Keratinocyte (primary cell): ENCODE data around the gene ZC3H10. TPM values are rescaled to one million over a fixed set of nuclear protein-coding genes. Genes with fewer than 3 reads are reported as not detected.

ENCODE experiments used
- DNase-seq: peaks from one replicate; pipeline ENCODE4 v3.0.0-alpha.2; 2011; ENCODE audit warnings: low read depth, missing footprints, low spot score
- FAIRE-seq: peaks from 2 replicates; lab custom pipeline; 2011; peaks lifted over from hg19 to GRCh38; lab: Jason Lieb, UNC
- H2AFZ ChIP-seq: 2 replicates; pipeline ENCODE4 v1.6.0; 2012; ENCODE audit warnings: low read length, control low read depth, inconsistent platforms; ENCODE audit not compliant: control insufficient read depth
- H3K27ac ChIP-seq: 2 replicates; pipeline ENCODE4 v1.5.1; 2011; ENCODE audit warnings: low read length; ENCODE audit not compliant: control insufficient read depth, insufficient read depth
- H3K27me3 ChIP-seq: 3 replicates; pipeline ENCODE4 v1.6.0; 2011; ENCODE audit warnings: low read length; ENCODE audit not compliant: control insufficient read depth, insufficient read depth; ENCODE audit errors: extremely low read depth
- H3K36me3 ChIP-seq, 2 experiments: 2 replicates in 1 of 2; 3 replicates in 1 of 2; pipeline ENCODE4 v1.5.1; 2011; ENCODE audit warnings: low read length in 2 of 2, mild to moderate bottlenecking in 1 of 2; ENCODE audit not compliant: control insufficient read depth in 2 of 2, insufficient read depth in 2 of 2; ENCODE audit errors: extremely low read depth in 1 of 2
- H3K4me1 ChIP-seq: 3 replicates; pipeline ENCODE4 v1.5.1; 2011; ENCODE audit warnings: low read length; ENCODE audit not compliant: control insufficient read depth, insufficient read depth; ENCODE audit errors: extremely low read depth
- H3K4me2 ChIP-seq: 3 replicates; pipeline ENCODE4 v1.6.0; 2011; ENCODE audit warnings: low read depth, low read length; ENCODE audit not compliant: control insufficient read depth, insufficient read depth; ENCODE audit errors: extremely low read depth
- H3K4me3 ChIP-seq, 3 experiments: fragments of 200-600 bp in 1 of 3; sonication (generic) in 1 of 3; 2 replicates in 2 of 3; 3 replicates in 1 of 3; pipeline ENCODE4 v1.5.1; 2011 to 2016; ENCODE audit warnings: low read length in 3 of 3, mild to moderate bottlenecking in 3 of 3, control low read depth in 2 of 3, inconsistent platforms in 1 of 3, low read depth in 1 of 3, mixed read lengths in 1 of 3, mixed run types in 1 of 3, moderate library complexity in 1 of 3; ENCODE audit not compliant: control insufficient read depth in 2 of 3, insufficient read depth in 2 of 3; ENCODE audit errors: extremely low read depth in 1 of 3
- H3K79me2 ChIP-seq: 2 replicates; pipeline ENCODE4 v1.6.0; 2012; ENCODE audit warnings: low read length; ENCODE audit not compliant: control insufficient read depth, insufficient read depth
- H3K9ac ChIP-seq: 3 replicates; pipeline ENCODE4 v1.6.0; 2011; ENCODE audit warnings: low read length; ENCODE audit not compliant: control insufficient read depth, insufficient read depth; ENCODE audit errors: extremely low read depth
- H3K9me1 ChIP-seq: 3 replicates; pipeline ENCODE4 v1.6.0; 2011; ENCODE audit warnings: low read length; ENCODE audit not compliant: control insufficient read depth, insufficient read depth; ENCODE audit errors: extremely low read depth
- H3K9me3 ChIP-seq: 2 replicates; pipeline ENCODE4 v1.5.1; 2012; ENCODE audit warnings: low read depth, low read length; ENCODE audit not compliant: control insufficient read depth
- H4K20me1 ChIP-seq: 3 replicates; pipeline ENCODE4 v1.6.0; 2011; ENCODE audit warnings: low read length; ENCODE audit not compliant: control insufficient read depth, insufficient read depth; ENCODE audit errors: extremely low read depth
- EZH2 ChIP-seq: IDR thresholded peaks from one replicate; pipeline ENCODE4 v1.6.1; 2012; ENCODE audit warnings: inconsistent platforms, mild to moderate bottlenecking, low read length, moderate library complexity
- dilution Hi-C: fragments of 300-500 bp; cut with MboI; formaldehyde crosslinking; loops from one replicate; pipeline ENCODE4 v1.7.0; 2020; ENCODE audit warnings: low sequenced_read_pairs; ENCODE audit not compliant: extremely low pct_ligation_motif_present
- polyA plus RNA-seq, 5 experiments: library from polyadenylated mRNA; depleted of rRNA in 3 of 5; stranded (reverse) in 3 of 5; stranded (forward) in 1 of 5; unstranded in 1 of 5; fragments of >200 nt; gene quantifications; 1 replicate in 1 of 5; 2 replicates in 3 of 5; 3 replicates in 1 of 5; pipeline versions ENCODE4 v1.2.1 to v1.2.3, GENCODE V29; 2011 to 2012; ENCODE audit warnings: missing spikeins in 2 of 5, low read depth in 1 of 5, low replicate concordance in 1 of 5
- TF ChIP-seq, protein P1 (sequence below), 3 experiments: IDR thresholded peaks in 1 of 3; conservative IDR thresholded peaks in 1 of 3; optimal IDR thresholded peaks in 1 of 3; 2 replicates in 2 of 3; 3 replicates in 1 of 3; pipeline versions ENCODE3 to v1.5.1; 2011; ENCODE audit warnings: low read length in 3 of 3, mild to moderate bottlenecking in 3 of 3, moderate library complexity in 2 of 3, control low read depth in 1 of 3, inconsistent platforms in 1 of 3; ENCODE audit not compliant: insufficient read depth in 2 of 3; ENCODE audit errors: extremely low read depth in 1 of 3

ZC3H10 gene
- polyA plus RNA-seq, 1 donor (not counting 4 experiments of a cell fraction or from before 2014, with no cell fraction given) = 0.85 TPM

DNA sequence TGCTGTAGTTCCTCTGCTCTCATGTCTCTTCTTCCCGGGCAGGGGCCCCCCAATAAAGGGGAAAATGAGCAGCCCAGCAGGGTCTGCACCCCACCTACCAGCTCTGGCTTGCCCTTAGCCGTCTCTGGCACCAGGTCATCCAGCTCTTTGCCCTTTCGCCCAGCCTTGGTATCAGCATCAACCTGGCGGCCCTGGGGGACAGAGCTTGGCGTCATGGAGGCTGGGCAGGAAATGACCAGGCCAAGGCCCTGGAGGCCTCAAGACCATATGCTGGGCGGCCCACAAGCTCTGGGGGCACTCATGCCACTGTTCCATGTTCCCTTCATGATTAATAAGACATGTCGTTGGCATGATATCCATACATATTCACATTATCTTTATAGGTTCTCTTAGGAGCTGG lies 54.8 kb downstream of the ZC3H10 start:
- Histone ChIP-seq H4K20me1 (no peaks in the 10 kb centered on the region), H2AFZ (no peak overlapping the region), H3K9me3 (no peaks in the 10 kb centered on the region), H3K9ac (no peak overlapping the region), H3K4me3 (no peak overlapping the region), H3K9me1 (no peaks in the 10 kb centered on the region), H3K27me3 (no peaks in the 10 kb centered on the region), H3K79me2 (no peaks in the 10 kb centered on the region), H3K27ac (no peak overlapping the region), H3K4me2 (no peak overlapping the region), H3K4me1 (no peaks in the 10 kb centered on the region), H3K36me3 (peaks cover 38 to 39% of the 10 kb centered on the region in 2 experiments)
- dilution Hi-C loops = loop anchor here (10.0 kb wide), 1 partner anchor 48 kb away; the partner anchor contains the start of gene ESYT1
- no peak for TF ChIP-seq EZH2
- TF ChIP-seq, protein P1, sequence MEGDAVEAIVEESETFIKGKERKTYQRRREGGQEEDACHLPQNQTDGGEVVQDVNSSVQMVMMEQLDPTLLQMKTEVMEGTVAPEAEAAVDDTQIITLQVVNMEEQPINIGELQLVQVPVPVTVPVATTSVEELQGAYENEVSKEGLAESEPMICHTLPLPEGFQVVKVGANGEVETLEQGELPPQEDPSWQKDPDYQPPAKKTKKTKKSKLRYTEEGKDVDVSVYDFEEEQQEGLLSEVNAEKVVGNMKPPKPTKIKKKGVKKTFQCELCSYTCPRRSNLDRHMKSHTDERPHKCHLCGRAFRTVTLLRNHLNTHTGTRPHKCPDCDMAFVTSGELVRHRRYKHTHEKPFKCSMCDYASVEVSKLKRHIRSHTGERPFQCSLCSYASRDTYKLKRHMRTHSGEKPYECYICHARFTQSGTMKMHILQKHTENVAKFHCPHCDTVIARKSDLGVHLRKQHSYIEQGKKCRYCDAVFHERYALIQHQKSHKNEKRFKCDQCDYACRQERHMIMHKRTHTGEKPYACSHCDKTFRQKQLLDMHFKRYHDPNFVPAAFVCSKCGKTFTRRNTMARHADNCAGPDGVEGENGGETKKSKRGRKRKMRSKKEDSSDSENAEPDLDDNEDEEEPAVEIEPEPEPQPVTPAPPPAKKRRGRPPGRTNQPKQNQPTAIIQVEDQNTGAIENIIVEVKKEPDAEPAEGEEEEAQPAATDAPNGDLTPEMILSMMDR (optimal IDR thresholded peaks at IDR 0.05 in 1 of 3, IDR thresholded peaks at IDR 0.05 in 1 of 3, conservative IDR thresholded peaks at IDR 0.05 in 1 of 3; ENCODE audit: extremely low read depth in 1 of 3, insufficient read depth in 2 of 3, low read length in 3 of 3) = no peak
- FAIRE-seq (no peak), DNase-seq (no peak)

Other genes starting within 250 kb of the ZC3H10 start
- gene PYM1, start 190.4 kb upstream of the ZC3H10 start, polyA plus RNA-seq = 43.6 to 63.4 TPM (median 61.6 TPM) in 3 replicates
- gene DGKA, start 187.1 kb upstream of the ZC3H10 start, polyA plus RNA-seq = 161 to 263 TPM (median 174 TPM) in 3 replicates
- gene PMEL, start 152.2 kb upstream of the ZC3H10 start, polyA plus RNA-seq = 1.3 to 2.1 TPM (median 1.4 TPM) in 3 replicates
- 34.3 to 49.3 TPM (median 47.3 TPM) in 3 replicates for gene CDK2, start 151.4 kb upstream of the ZC3H10 start, polyA plus RNA-seq
- gene RAB5B, start 144.2 kb upstream of the ZC3H10 start, polyA plus RNA-seq = 132 to 162 TPM (median 138 TPM) in 3 replicates
- gene SUOX, start 121.0 kb upstream of the ZC3H10 start, polyA plus RNA-seq = 9.0 to 10.8 TPM (median 9.4 TPM) in 3 replicates
- gene IKZF4, start 97.2 kb upstream of the ZC3H10 start, polyA plus RNA-seq = 0.97 to 1.8 TPM (median 1.1 TPM) in 3 replicates
- gene RPS26, start 76.3 kb upstream of the ZC3H10 start, polyA plus RNA-seq = 663 to 1,841 TPM (median 663 TPM) in 3 replicates
- gene ERBB3, start 38.1 kb upstream of the ZC3H10 start, polyA plus RNA-seq = 13.6 to 19.8 TPM (median 16.4 TPM) in 3 replicates
- 247 to 505 TPM (median 480 TPM) in 3 replicates for gene PA2G4, start 13.7 kb upstream of the ZC3H10 start, polyA plus RNA-seq
- 7,566 to 10,481 TPM (median 10,062 TPM) in 3 replicates for gene RPL41, start 1.6 kb upstream of the ZC3H10 start, polyA plus RNA-seq
- 140 to 205 TPM (median 141 TPM) in 3 replicates for gene ESYT1, start 10.0 kb downstream of the ZC3H10 start, polyA plus RNA-seq
- gene MYL6B, start 34.3 kb downstream of the ZC3H10 start, polyA plus RNA-seq = 42.3 to 44.9 TPM (median 44.9 TPM) in 3 replicates
- gene MYL6, start 40.1 kb downstream of the ZC3H10 start, polyA plus RNA-seq = 3,666 to 4,542 TPM (median 4,521 TPM) in 3 replicates
- 23.3 to 37.6 TPM (median 32.5 TPM) in 3 replicates for gene SMARCC2, start 71.2 kb downstream of the ZC3H10 start, polyA plus RNA-seq
- 42.2 to 62.0 TPM (median 49.7 TPM) in 3 replicates for gene RNF41, start 103.7 kb downstream of the ZC3H10 start, polyA plus RNA-seq
- 45.6 to 53.5 TPM (median 53.0 TPM) in 3 replicates for gene NABP2, start 106.1 kb downstream of the ZC3H10 start, polyA plus RNA-seq
- 0.09 TPM in 1 of 3 replicates, not detected in the others for gene SLC39A5, start 111.8 kb downstream of the ZC3H10 start, polyA plus RNA-seq
- 14.0 to 21.0 TPM (median 15.2 TPM) in 3 replicates for gene ANKRD52, start 140.1 kb downstream of the ZC3H10 start, polyA plus RNA-seq
- gene COQ10A, start 148.7 kb downstream of the ZC3H10 start, polyA plus RNA-seq = 7.5 to 12.1 TPM (median 11.6 TPM) in 3 replicates
- 54.3 to 197 TPM (median 105 TPM) in 3 replicates for gene CS, start 182.1 kb downstream of the ZC3H10 start, polyA plus RNA-seq
- 122 to 162 TPM (median 160 TPM) in 3 replicates for gene CNPY2, start 197.7 kb downstream of the ZC3H10 start, polyA plus RNA-seq
- 20.0 to 26.3 TPM (median 26.2 TPM) in 3 replicates for gene PAN2, start 215.7 kb downstream of the ZC3H10 start, polyA plus RNA-seq
- gene IL23A, start 220.6 kb downstream of the ZC3H10 start, polyA plus RNA-seq = 0.68 to 1.6 TPM (median 1.5 TPM) in 3 replicates
- 95.8 to 120 TPM (median 109 TPM) in 3 replicates for gene STAT2, start 241.8 kb downstream of the ZC3H10 start, polyA plus RNA-seq
- not detected in 3 replicates for gene APOF, start 244.6 kb downstream of the ZC3H10 start, polyA plus RNA-seq